ENCODE data around the gene PDXDC1.
"Not testable (repeated sequence)": the region's sequence is repeated elsewhere in the genome, so short reads cannot be mapped to it uniquely, and the experiment has no call there.

PDXDC1 gene

GRCh38 chr16:14974656-14975417 lies at the start of gene PDXDC1:
PDXDC1 (plus strand) TSS chr16:14975026; CDS start chr16:14975200, 174 bp downstream.
- DNase-seq = peak; percentile 91

- not testable (repeated sequence) for DNase-seq
Measured at GRCh38 chr16:14928064-14928714, 46.6 kb upstream of the PDXDC1 start.

GRCh38 chr16:14929176-14929575 lies 45.6 kb upstream of the PDXDC1 start:
- DNase-seq = not testable (repeated sequence)

- DNase-seq = not testable (repeated sequence)
Measured at GRCh38 chr16:14930246-14930645, 44.6 kb upstream of the PDXDC1 start.

GRCh38 chr16:14930971-14931370 lies 43.9 kb upstream of the PDXDC1 start:
- DNase-seq = not testable (repeated sequence)

GRCh38 chr16:14932581-14933375 lies 42.0 kb upstream of the PDXDC1 start:
- not testable (repeated sequence) for DNase-seq

- DNase-seq = not testable (repeated sequence)
Measured at GRCh38 chr16:14937143-14937542, 37.7 kb upstream of the PDXDC1 start, which contains the start of gene NPIPA1. NPIPA1 (plus strand) TSS chr16:14937443; CDS start chr16:14937443, 0 bp downstream.

- not testable (repeated sequence) for DNase-seq
Measured at GRCh38 chr16:14937994-14938393, 36.8 kb upstream of the PDXDC1 start.

GRCh38 chr16:14942686-14943085 lies 32.1 kb upstream of the PDXDC1 start:
- not testable (repeated sequence) for DNase-seq

- no peak for DNase-seq
Measured at GRCh38 chr16:14955546-14956231, 19.1 kb upstream of the PDXDC1 start.

GRCh38 chr16:14957576-14958322 lies 17.1 kb upstream of the PDXDC1 start:
- no peak for DNase-seq

- DNase-seq = no peak
Measured at GRCh38 chr16:14958323-14958600, 16.6 kb upstream of the PDXDC1 start.

GRCh38 chr16:14958970-14959369 lies 15.9 kb upstream of the PDXDC1 start:
- DNase-seq = no peak

- no peak for DNase-seq
Measured at GRCh38 chr16:14961405-14962186, 13.2 kb upstream of the PDXDC1 start.

GRCh38 chr16:14963281-14964173 lies 11.3 kb upstream of the PDXDC1 start:
- no peak for DNase-seq

GRCh38 chr16:14965328-14965727 lies 9.5 kb upstream of the PDXDC1 start:
- DNase-seq = no peak

- DNase-seq = not testable (repeated sequence)
Measured at GRCh38 chr16:14969795-14970194, 5.0 kb upstream of the PDXDC1 start.

GRCh38 chr16:14971621-14972228 lies 3.1 kb upstream of the PDXDC1 start:
- not testable (repeated sequence) for DNase-seq

- DNase-seq = not testable (repeated sequence)
Measured at GRCh38 chr16:14973785-14974322, 972 bp upstream of the PDXDC1 start.

- not testable (repeated sequence) for DNase-seq
Measured at GRCh38 chr16:14974331-14974655, 533 bp upstream of the PDXDC1 start.

All from NCI-H1105 (cell line).